Astrocyte of the cerebellum (primary cell): ENCODE data around the gene SCO2.
"Not testable (repeated sequence)": the region's sequence is repeated elsewhere in the genome, so short reads cannot be mapped to it uniquely, and the experiment has no call there.

Source experiments
- DNase-seq: peaks from one replicate; pipeline ENCODE4 v3.0.0-alpha.2; 2011; ENCODE audit warnings: low read depth
- H3K4me3 ChIP-seq: 2 replicates; pipeline ENCODE4 v1.5.1; 2011; ENCODE audit warnings: mild to moderate bottlenecking, low read depth, low read length, moderate library complexity
- CTCF ChIP-seq: IDR thresholded peaks from 2 replicates; pipeline ENCODE4 v1.5.1; 2012; ENCODE audit warnings: low read length, low read depth, moderate library complexity, mild to moderate bottlenecking; ENCODE audit errors: missing control alignments
- in situ Hi-C: cut with HindIII; loops from 2 replicates; pipeline ENCODE4 v1.10.0; 2017; ENCODE audit warnings: low sequenced_read_pairs

SCO2 gene

GRCh38 chr22:50523806-50524675 lies 1.4 kb downstream of the SCO2 start:
- no peak for TF ChIP-seq CTCF
- in situ Hi-C loops, result no loop called here
- no peak for DNase-seq
- H3K4me3 ChIP-seq, result peak overlapping the region; percentile 65

- no peak for TF ChIP-seq CTCF
- in situ Hi-C loops, result no loop called here
- DNase-seq, result no peak
- no peak overlapping the region for H3K4me3 ChIP-seq
Measured at GRCh38 chr22:50523458-50523805, 2.0 kb downstream of the SCO2 start.

DNA sequence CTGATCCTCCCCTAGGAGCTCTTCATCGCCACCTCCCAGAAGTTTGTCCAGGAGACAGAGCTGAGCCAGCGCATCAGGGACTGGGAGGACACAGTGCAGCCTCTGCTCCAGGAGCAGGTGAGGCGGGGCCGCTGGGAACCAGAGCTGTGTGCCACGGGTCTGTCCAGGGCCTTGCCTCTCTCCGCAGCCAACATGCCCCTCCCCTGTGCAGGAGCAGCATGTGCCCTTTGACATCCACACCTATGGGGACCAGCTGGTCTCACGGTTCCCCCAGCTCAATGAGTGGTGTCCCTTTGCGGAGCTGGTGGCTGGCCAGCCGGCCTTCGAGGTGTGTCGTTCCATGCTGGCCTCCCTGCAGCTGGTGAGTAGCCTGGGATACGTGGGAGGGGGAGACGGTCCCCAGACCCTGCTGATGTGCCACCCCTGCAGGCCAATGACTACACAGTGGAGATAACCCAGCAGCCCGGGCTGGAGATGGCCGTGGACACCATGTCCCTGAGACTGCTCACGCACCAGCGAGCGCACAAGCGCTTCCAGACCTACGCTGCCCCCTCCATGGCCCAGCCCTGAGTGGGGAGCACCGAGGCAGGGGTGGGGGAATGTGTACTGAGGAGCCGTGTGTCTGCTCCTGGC lies 2.5 kb downstream of the SCO2 start:
- DNase-seq, result no peak
- no peak overlapping the region for H3K4me3 ChIP-seq
- in situ Hi-C loops, result no loop called here
- no peak for TF ChIP-seq CTCF

GRCh38 chr22:50522208-50522805 lies 3.1 kb downstream of the SCO2 start:
- DNase-seq, result no peak
- TF ChIP-seq CTCF, result no peak
- H3K4me3 ChIP-seq, result no peak overlapping the region
- in situ Hi-C loops, result no loop called here

DNA sequence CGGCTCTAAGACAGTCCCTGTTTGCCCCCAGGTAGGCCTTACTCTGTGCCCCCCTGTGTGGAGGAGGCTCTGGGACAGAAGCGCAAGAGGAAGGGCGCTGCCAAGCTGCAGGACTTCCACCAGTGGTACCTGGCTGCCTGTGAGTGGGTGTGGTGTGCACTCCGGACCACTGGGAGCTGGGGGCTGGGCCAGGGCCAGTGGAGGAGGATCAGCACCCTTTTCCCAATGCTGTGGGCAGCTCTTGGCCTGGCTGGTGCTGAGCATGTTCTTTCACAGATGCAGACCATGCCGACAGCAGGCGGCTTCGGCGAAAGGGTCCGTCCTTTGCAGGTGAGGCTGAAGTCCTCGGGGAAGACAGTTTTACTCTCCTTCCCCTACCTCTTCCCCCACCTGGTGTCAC lies 3.7 kb downstream of the SCO2 start:
- no peak for DNase-seq
- H3K4me3 ChIP-seq, result no peak overlapping the region
- no peak for TF ChIP-seq CTCF
- in situ Hi-C loops, result no loop called here

DNA sequence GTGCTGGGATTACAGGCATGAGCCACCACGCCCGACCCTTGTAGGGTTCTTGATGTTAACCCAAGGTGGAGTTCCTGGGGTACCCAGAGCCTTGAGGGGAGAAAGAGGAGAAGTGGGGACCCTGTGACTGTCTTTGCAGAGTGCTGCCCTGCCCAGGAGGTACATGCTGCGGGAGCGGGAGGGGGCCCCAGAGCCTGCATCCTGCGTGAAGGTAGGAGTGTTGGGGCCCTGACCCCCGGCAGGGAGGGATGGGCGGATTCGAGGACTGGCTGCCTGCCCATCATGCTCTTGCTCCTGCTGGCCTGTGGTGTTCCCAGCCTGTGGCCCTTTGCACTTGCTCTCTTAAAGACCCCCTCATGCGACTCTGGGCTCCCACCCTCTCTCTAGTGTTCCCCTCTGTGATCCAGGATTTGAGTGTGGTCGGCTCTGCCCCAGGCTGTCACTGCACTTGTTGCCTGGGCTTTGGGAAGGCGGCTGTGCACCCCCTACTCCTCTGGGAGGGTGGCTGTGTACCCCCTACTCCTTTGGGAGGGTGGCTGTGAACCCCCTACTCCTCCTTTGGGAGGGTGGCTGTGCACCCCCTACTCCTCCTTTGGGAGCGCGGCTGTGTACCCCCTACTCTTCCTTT lies 4.5 kb downstream of the SCO2 start:
- no peak for DNase-seq
- TF ChIP-seq CTCF, result no peak
- in situ Hi-C loops, result no loop called here
- no peak overlapping the region for H3K4me3 ChIP-seq

DNA sequence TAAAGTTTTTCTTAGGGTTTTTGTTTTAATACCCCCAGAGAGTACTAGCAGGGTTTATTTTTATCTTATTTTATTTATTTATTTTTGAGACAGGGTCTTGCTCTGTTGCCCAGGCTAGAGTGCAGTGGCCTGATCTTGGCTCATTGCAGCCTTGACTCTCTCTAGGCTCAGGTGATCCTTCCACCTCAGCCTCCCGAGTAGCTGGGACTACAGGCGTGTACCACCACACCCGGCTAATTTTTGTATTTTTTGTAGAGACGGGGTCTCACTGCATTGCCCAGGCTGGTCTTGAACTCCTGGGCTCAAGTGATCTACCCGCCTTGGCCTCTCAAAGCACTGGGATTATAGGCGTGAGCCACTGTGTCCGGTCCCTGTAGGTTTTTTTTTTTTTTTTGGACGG lies 5.2 kb downstream of the SCO2 start:
- in situ Hi-C loops, DNase-seq, H3K4me3 ChIP-seq: not testable (repeated sequence)
